Stimulated activated memory B cell treated with anti-CD40 and anti-IgM and Interleukin-4, amounts not matched to agents 10 μg/mL and 1 μg/mL and 100 μg/mL, for 72 hours (primary cell): ENCODE data around the gene NRXN3.
A peak's percentile ranks its signal among the peaks of the same experiment; 100 is the strongest.
"Not testable (repeated sequence)": the region's sequence is repeated elsewhere in the genome, so short reads cannot be mapped to it uniquely, and the experiment has no call there.

Experiments
- ATAC-seq: fragments of 150-1000 bp; cut with Tn5 transposase; 2 replicates; pipeline ENCODE4 v1.10.0; 2021
- H3K27ac Mint-ChIP-seq: one replicate; pipeline ENCODE4 v1.8.0; 2022; ENCODE audit warnings: mild to moderate bottlenecking, mixed read lengths
- H3K27me3 Mint-ChIP-seq: one replicate; pipeline ENCODE4 v1.8.0; 2022; ENCODE audit warnings: mixed read lengths
- H3K36me3 Mint-ChIP-seq: one replicate; pipeline ENCODE4 v1.8.0; 2022; ENCODE audit warnings: mixed read lengths
- H3K4me1 Mint-ChIP-seq: one replicate; pipeline ENCODE4 v1.8.0; 2022; ENCODE audit warnings: mixed read lengths
- H3K4me3 Mint-ChIP-seq: one replicate; pipeline ENCODE4 v1.8.0; 2022; ENCODE audit warnings: mild to moderate bottlenecking, moderate library complexity, mixed read lengths
- H3K9me3 Mint-ChIP-seq: one replicate; pipeline ENCODE4 v1.8.0; 2022; ENCODE audit warnings: mixed read lengths

Gene NRXN3

DNA sequence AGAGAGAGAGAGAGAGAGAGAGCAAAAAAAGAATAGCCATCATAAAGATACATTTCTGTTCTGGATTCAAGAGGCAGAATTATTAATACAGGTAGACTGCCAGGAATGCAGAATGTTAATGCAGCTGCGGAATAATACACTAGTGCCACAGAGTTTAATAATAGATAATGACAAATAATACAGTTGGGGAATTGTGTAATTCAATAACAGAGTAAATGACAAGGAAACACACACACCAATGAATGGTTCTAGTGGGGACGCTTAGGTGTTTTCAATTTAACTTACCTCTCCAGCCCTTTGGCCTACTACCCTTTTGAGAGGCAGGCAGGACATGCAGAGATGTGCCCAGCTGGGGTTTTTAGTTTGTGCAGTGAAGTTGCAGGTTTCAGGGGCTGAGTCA lies 313.9 kb downstream of the NRXN3 start:
- Mint-ChIP-seq H3K9me3 (peaks cover 3% of the 10 kb centered on the region), H3K27ac (no peak overlapping the region), H3K36me3 (no peaks in the 10 kb centered on the region), H3K27me3 (no peaks in the 10 kb centered on the region), H3K4me1 (no peaks in the 10 kb centered on the region), H3K4me3 (no peak overlapping the region)
- no peak for ATAC-seq

DNA sequence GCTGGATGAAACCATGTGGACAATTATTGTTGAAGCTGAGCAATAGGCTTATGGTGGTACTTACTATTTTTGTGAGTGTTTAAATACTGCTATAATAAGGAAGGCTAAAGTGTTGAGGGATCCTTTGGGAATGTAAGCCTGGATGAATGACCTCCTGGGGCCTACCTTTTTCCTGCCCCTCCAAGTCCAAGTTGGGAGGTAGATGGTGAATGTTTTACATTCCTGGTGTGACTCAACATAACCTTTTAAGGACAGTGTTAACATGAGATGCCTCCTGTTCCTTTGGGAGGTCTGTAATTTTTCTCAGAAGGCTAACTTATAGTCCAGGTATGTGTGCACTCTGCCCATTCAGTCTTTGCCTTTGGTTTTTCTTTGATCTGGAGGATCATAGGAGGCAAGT lies 315.9 kb downstream of the NRXN3 start:
- H3K27me3 Mint-ChIP-seq = no peaks in the 10 kb centered on the region
- ATAC-seq = no peak

DNA sequence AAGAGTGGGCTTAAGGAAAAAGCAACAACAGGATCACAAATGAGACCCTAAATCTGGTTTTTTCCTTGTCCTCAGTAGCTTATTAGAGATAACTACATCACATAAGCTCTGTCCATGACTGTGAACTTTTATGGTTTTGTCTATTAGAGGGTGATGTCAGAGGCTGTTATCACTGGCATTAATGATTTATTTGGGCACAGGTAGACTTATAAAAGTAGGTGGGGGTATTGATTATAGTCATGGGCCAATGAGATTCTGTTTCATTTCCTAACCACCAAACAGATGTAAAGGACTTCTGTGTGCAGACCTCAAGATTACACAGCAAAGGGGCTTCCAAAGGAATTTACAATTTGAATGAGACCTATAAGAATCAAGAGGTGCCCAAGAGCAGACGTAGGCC lies 316.4 kb downstream of the NRXN3 start:
- no peaks in the 10 kb centered on the region for H3K36me3 Mint-ChIP-seq
- no peak overlapping the region for H3K27ac Mint-ChIP-seq
- ATAC-seq = no peak
- no peaks in the 10 kb centered on the region for H3K27me3 Mint-ChIP-seq
- no peak overlapping the region for H3K4me3 Mint-ChIP-seq
- no peaks in the 10 kb centered on the region for H3K4me1 Mint-ChIP-seq
- H3K9me3 Mint-ChIP-seq = peaks cover 3% of the 10 kb centered on the region

More for the DNA sequence above, 315.9 kb downstream of the NRXN3 start:
- Mint-ChIP-seq H3K27ac (no peak overlapping the region), H3K4me1 (no peaks in the 10 kb centered on the region), H3K9me3 (peaks cover 3% of the 10 kb centered on the region), H3K36me3 (no peaks in the 10 kb centered on the region), H3K4me3 (no peak overlapping the region)

DNA sequence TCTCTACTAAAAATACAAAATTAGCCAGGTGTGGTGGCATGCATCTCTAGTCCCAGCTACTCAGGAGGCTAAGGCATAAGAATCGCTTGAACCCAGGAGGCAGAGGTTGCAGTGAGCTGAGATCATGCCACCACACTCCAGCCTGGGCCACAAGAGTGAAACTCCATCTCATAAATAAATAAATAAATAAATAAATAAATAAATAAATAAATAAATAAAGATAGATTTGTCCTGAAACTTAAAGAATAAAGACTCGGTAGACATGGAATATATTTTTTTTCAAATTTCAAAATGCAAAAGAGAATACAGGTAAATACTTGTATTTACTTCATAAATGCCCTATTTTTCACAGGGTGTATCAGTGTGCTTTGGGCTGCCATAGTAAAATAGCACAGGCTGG lies 317.4 kb downstream of the NRXN3 start:
- H3K27me3 Mint-ChIP-seq, H3K4me3 Mint-ChIP-seq, ATAC-seq, H3K27ac Mint-ChIP-seq, H3K4me1 Mint-ChIP-seq, H3K9me3 Mint-ChIP-seq, H3K36me3 Mint-ChIP-seq: not testable (repeated sequence)

DNA sequence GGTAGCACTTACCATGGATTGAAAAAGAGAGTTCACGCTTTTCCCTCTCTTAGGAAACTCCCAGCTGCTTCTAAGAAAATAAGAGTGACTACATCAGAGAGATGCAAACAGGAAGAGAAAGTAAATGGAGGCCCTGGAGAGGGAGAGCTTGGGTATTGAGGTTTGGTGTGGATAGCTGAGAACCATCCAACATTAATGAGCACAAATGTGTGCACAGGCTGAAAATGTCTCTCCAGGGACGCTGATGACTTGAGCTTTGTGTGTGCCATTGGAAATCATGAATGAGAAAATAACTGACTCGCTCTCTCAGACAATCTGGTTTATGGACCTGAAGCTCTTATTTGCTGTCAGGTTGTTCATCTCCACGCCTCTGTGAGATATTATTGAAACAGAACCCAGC lies 318.8 kb downstream of the NRXN3 start:
- ATAC-seq = no peak
- no peak overlapping the region for H3K4me3 Mint-ChIP-seq
- peaks cover 3% of the 10 kb centered on the region for H3K9me3 Mint-ChIP-seq
- no peak overlapping the region for H3K27ac Mint-ChIP-seq
- no peaks in the 10 kb centered on the region for H3K36me3 Mint-ChIP-seq
- H3K4me1 Mint-ChIP-seq = no peaks in the 10 kb centered on the region
- no peaks in the 10 kb centered on the region for H3K27me3 Mint-ChIP-seq

DNA sequence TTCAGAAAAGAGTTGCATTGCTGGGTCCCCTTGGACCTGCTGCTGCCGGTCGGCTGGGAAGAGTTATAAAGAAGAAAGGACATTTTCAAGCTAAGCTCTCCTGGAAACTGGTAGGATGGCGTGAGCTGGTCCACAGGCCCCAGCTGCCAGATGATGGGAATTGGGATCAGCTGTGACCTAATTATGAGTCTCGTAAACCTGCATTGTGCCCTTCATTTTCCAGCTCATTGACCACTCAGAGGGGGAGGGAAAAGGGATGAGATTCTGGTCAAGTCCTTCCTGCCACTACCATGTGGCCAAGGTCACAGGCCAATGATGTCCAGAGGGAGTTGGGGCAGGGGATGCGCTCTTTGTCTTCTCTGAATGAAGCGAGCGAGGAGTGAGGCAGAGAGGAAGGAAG lies 320.9 kb downstream of the NRXN3 start:
- H3K9me3 Mint-ChIP-seq = peaks cover 3% of the 10 kb centered on the region
- no peak overlapping the region for H3K4me3 Mint-ChIP-seq
- no peaks in the 10 kb centered on the region for H3K36me3 Mint-ChIP-seq
- no peak for ATAC-seq
- no peak overlapping the region for H3K27ac Mint-ChIP-seq
- H3K27me3 Mint-ChIP-seq = no peaks in the 10 kb centered on the region
- H3K4me1 Mint-ChIP-seq = no peaks in the 10 kb centered on the region

DNA sequence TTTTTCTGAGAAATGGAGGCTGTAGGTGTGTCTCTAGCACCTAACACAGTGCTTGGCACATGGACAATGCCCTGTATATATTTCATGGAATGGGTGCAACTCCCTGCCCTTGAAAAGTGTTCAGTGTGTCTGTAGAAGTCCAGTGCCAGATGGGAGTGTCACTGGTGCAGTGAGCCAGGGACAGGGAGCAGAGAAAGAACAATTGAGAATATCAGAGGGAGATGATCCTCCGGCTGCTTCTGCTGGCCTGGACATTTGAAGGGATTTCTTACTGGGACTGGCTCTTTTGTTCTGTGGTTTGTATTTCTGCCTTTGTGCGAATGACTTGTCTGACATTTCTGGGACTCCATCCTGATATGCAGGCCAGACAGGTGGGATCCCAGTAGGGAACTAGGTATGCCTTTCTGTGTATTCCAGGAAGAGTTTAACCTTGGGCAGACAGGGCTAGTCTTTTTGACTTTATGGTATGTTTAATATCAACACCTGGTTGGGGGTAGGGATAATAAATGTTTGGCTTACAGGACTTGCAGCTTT lies 328.0 kb downstream of the NRXN3 start:
- Mint-ChIP-seq H3K4me3 (no peak overlapping the region), H3K36me3 (no peaks in the 10 kb centered on the region)

DNA sequence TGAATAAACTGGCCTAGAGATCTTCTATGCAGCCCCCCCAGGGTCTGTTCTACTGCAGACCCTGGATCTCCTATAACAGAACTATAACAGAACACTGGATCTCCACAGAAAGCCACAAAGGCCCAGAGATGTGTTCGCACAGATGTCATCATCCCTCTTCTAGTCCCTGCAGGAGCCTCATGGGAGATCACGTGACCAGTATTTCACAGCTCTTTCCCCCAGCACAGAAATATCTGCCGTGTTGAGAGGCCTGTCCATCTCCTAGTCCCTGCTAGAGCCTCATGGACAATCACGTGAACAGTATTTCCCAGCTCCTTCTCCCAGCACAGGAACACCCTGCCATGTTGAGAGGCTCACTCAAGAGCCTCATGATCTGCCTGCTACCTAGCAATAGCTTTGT lies 331.7 kb downstream of the NRXN3 start:
- ATAC-seq = no peak
- Mint-ChIP-seq H3K36me3 (no peaks in the 10 kb centered on the region), H3K27me3 (no peaks in the 10 kb centered on the region), H3K4me3 (no peak overlapping the region), H3K27ac (no peak overlapping the region), H3K4me1 (no peaks in the 10 kb centered on the region), H3K9me3 (peaks cover 2% of the 10 kb centered on the region)

More for the DNA sequence above, 328.0 kb downstream of the NRXN3 start:
- no peak overlapping the region for H3K27ac Mint-ChIP-seq
- no peaks in the 10 kb centered on the region for H3K27me3 Mint-ChIP-seq
- ATAC-seq = peak; percentile 34
- no peaks in the 10 kb centered on the region for H3K9me3 Mint-ChIP-seq
- no peaks in the 10 kb centered on the region for H3K4me1 Mint-ChIP-seq

DNA sequence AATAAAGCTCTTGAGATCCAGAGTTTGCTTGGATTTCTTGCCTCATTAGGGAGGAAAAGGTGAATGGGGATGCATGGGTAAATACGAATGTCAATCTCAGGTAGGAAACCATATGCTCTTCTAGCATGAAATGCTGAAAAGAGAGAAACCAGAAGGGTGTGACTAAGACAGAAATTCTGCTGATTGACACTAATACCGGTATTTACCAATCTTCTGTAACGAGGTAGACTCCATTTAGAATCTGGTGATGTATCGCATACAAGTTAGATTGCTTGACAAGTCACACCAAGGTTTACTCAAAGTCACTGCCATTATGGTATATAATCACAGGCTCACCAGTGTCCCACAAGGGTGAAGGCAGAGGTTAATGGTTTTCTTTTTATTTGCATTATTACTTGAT lies 337.9 kb downstream of the NRXN3 start:
- Mint-ChIP-seq H3K9me3 (peaks cover 2% of the 10 kb centered on the region), H3K4me1 (no peaks in the 10 kb centered on the region), H3K36me3 (no peaks in the 10 kb centered on the region), H3K27ac (no peak overlapping the region), H3K4me3 (no peak overlapping the region), H3K27me3 (no peaks in the 10 kb centered on the region)
- ATAC-seq = no peak

DNA sequence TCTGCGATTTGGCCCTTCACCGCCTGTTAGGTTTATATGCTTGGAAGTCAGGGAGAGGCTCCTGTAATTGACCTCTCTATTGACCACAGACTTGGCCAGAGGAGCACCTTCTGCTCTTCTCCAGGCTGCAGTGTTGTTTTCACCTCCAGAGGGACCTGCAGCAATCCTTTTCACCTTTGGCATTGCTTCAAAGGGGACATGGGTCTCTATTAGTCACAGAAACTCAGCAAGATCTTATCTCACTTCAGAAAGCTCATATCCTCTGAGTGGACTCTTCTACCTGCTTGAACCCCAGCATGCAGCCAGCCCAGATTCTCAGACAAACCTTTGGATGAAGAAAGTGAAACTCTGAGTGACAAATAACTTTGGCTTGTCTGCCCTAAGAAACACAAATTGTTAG lies 339.3 kb downstream of the NRXN3 start:
- Mint-ChIP-seq H3K4me1 (no peaks in the 10 kb centered on the region), H3K36me3 (no peaks in the 10 kb centered on the region), H3K27me3 (no peaks in the 10 kb centered on the region), H3K9me3 (no peaks in the 10 kb centered on the region), H3K27ac (no peak overlapping the region), H3K4me3 (no peak overlapping the region)
- ATAC-seq = no peak

DNA sequence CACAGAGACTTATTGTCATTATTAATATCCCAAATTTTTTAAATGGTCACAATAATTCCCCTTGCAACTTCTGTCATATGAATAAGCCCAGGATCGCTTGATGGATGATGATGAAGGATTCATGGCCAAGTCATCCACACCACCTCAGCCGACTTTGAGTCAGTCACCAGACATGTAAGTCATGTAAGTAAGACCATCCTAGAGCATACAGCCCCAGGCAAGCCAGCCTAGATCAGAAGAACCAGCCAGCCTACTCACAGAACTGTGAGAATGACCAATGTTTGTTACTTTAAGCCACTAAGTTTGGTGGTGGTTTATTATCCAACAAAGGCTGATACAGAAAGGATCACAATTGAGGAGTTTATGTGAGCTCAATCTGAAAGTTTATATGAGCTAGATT lies 341.8 kb downstream of the NRXN3 start:
- Mint-ChIP-seq H3K9me3 (no peaks in the 10 kb centered on the region), H3K4me3 (no peak overlapping the region), H3K27me3 (no peaks in the 10 kb centered on the region), H3K4me1 (no peaks in the 10 kb centered on the region), H3K36me3 (no peaks in the 10 kb centered on the region), H3K27ac (no peak overlapping the region)
- no peak for ATAC-seq

DNA sequence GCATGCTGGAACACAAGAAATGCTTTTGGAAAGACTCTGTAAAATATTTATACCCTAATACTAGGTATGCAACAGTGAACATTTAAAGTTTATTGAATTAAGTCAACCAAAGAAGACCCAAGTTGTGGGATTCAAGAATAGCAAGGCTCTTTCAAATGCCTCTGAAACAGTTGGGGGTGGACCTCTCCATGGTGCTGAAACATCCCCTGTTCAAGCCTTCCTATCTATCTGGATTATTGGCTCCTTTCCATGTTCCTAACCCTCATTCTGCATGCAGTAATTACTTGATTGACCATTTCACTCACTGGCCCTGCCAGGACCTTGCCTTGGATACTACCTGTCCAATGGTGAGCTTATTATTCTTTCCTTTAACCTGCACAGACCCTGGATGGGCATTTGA lies 349.7 kb downstream of the NRXN3 start:
- Mint-ChIP-seq H3K4me1 (no peaks in the 10 kb centered on the region), H3K27me3 (no peaks in the 10 kb centered on the region), H3K36me3 (no peaks in the 10 kb centered on the region), H3K9me3 (no peaks in the 10 kb centered on the region), H3K4me3 (no peak overlapping the region), H3K27ac (no peak overlapping the region)
- ATAC-seq = no peak

DNA sequence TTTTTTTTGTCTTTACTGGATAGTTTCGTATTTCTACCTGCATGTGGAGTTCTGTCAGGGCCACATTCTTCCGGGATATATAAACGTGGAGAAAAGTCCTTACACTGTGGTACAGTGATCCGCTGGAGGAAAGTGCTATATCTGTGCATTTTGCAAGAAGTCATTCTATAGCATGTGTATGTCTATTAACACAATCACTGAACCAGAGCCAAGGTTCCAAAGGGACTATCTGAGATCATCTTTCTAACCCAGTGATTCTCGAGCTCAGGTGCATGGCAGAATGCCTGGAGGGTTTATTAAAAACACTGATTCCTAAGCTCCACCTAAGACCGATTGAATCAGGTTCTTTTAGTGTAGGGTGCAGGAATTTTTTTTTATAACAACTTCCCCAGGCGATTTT lies 354.0 kb downstream of the NRXN3 start:
- no peak for ATAC-seq
- Mint-ChIP-seq H3K4me3 (no peak overlapping the region), H3K27ac (no peak overlapping the region), H3K4me1 (no peaks in the 10 kb centered on the region), H3K9me3 (no peaks in the 10 kb centered on the region), H3K36me3 (no peaks in the 10 kb centered on the region), H3K27me3 (no peaks in the 10 kb centered on the region)

DNA sequence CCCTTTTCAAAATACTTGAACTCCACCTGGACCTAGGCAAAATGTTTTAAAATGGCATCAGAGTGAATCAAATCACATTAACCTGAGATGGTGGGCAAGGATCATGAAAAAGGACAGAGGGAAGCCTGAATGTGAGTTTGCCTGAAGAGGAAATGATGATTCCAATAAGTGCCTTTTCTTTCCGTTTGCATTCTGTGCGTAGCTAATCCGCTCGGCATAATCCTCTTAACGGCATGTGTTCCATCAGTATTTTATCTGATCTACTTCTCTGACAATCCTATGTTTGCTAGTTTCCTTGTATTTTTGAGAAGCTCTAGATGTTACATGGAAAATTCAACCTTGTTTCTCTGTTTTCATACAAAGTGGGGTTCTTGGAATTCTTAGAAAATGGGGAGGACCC lies 354.6 kb downstream of the NRXN3 start:
- Mint-ChIP-seq H3K36me3 (no peaks in the 10 kb centered on the region), H3K27me3 (no peaks in the 10 kb centered on the region), H3K4me3 (no peak overlapping the region), H3K27ac (no peak overlapping the region), H3K9me3 (no peaks in the 10 kb centered on the region), H3K4me1 (no peaks in the 10 kb centered on the region)
- ATAC-seq = no peak

DNA sequence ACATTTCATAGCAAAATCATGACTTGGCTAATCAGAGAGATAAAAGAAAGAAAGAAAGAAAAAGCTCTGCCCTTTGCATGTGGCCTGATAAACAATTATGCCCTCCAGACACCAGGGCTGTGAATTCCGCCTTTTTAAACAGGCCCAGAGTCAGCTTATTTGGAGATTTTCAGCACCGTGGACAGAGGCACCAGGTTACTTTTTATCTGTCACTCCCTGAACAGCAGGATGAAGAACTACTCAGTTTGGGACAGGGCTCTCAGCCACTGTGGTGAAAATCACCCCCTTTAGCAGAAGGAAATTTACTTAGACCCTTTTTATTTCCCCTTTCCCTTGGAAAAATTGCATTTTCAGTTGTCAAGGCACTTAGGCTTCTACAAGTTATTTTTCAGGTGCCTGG lies 359.9 kb downstream of the NRXN3 start:
- H3K27ac Mint-ChIP-seq = no peak overlapping the region
- no peak overlapping the region for H3K4me3 Mint-ChIP-seq
- H3K36me3 Mint-ChIP-seq = no peaks in the 10 kb centered on the region
- peaks cover 8% of the 10 kb centered on the region for H3K9me3 Mint-ChIP-seq
- ATAC-seq = no peak
- H3K4me1 Mint-ChIP-seq = no peaks in the 10 kb centered on the region
- H3K27me3 Mint-ChIP-seq = no peaks in the 10 kb centered on the region

DNA sequence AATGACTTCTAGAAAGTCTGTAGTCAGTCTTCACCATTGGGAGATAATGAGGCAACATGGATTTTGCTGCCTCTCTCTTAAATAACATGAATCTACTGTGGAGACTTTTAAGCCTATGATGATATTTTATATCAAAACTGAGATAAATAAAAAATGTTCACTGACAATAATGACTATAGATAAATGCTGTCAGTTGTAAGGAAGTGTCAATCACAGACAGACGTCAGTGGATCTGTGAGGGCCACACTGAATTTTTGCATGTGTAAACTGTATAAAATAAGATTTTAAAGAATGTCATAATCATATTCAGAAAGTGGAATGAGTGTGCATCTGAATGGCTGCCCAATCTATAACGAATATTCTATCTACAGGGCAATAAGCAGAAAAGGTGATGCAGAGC lies 364.0 kb downstream of the NRXN3 start:
- ATAC-seq = no peak
- no peaks in the 10 kb centered on the region for H3K27me3 Mint-ChIP-seq
- no peaks in the 10 kb centered on the region for H3K36me3 Mint-ChIP-seq
- no peaks in the 10 kb centered on the region for H3K4me1 Mint-ChIP-seq
- no peak overlapping the region for H3K4me3 Mint-ChIP-seq
- peaks cover 8% of the 10 kb centered on the region for H3K9me3 Mint-ChIP-seq
- H3K27ac Mint-ChIP-seq = no peak overlapping the region

DNA sequence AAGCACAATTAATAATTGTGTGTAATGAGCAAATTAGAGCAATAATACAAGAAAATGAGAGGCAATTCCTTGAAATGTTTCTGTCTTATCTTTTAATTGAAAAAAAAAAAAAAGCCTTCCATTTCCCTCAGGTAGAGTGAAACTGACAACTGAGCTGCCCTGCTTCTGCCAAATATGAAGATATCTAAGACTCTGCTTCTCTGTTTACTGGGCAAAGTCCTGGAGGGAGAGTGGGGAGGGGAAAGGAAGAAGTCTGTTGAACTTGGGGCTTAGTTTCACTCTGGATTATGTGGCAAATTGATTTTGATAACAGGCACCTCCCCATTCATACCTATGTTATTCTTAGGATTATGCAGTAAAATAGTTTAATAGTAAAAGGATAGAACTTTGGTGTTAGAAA lies 364.9 kb downstream of the NRXN3 start:
- no peaks in the 10 kb centered on the region for H3K27me3 Mint-ChIP-seq
- H3K27ac Mint-ChIP-seq = no peak overlapping the region

More for the DNA sequence above, 364.9 kb downstream of the NRXN3 start:
- Mint-ChIP-seq H3K4me3 (no peak overlapping the region), H3K36me3 (no peaks in the 10 kb centered on the region), H3K9me3 (peaks cover 12% of the 10 kb centered on the region), H3K4me1 (no peaks in the 10 kb centered on the region)
- no peak for ATAC-seq
